Measurements from ENCODE around the gene KSR1.

DNA sequence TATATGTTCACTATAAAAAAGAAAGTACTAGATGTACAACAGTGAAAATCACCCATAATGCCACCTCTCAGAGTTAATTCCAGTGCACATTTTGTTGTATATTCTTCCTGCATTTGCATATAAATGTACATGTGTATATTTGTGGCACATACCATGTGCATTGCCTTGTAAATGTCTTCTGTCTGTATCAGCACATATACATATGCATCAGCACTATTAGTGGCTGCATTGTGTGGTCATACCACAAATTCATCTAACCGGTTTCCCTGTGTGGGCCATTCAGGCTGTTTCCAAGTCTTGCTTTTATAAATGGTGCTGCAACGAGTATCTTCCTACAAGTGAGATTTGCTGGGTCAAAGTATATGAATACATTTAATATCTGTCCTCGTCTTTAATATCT lies 6.5 kb downstream of the KSR1 start:
- TF ChIP-seq CTCF (IDR thresholded peaks at IDR 0.05; ENCODE audit: low read depth, low read length) (no peak), EZH2phosphoT487 (IDR thresholded peaks at IDR 0.05; ENCODE audit: low read depth) (no peak)

Measured in OCI-LY3 (cell line).